Nephron progenitor cell (in vitro differentiated cells): ENCODE data around the gene SMYD4.
"Not testable (repeated sequence)": the region's sequence is repeated elsewhere in the genome, so short reads cannot be mapped to it uniquely, and the experiment has no call there.

ENCODE experiments used
- DNase-seq: peaks from one replicate; pipeline ENCODE4 v3.0.0; 2021
- H3K27ac Mint-ChIP-seq: 2 replicates; pipeline ENCODE4 v1.8.0; 2021; ENCODE audit warnings: mild to moderate bottlenecking, moderate library complexity, mixed read lengths
- H3K27me3 Mint-ChIP-seq: 2 replicates; pipeline ENCODE4 v1.8.0; 2021; ENCODE audit warnings: mild to moderate bottlenecking, low read depth, mixed read lengths; ENCODE audit not compliant: poor library complexity
- H3K36me3 Mint-ChIP-seq: 2 replicates; pipeline ENCODE4 v1.8.0; 2021; ENCODE audit warnings: low read depth, mixed read lengths
- H3K4me1 Mint-ChIP-seq: 2 replicates; pipeline ENCODE4 v1.8.0; 2021; ENCODE audit warnings: mixed read lengths
- H3K4me3 Mint-ChIP-seq: 2 replicates; pipeline ENCODE4 v1.8.0; 2021; ENCODE audit warnings: mild to moderate bottlenecking, moderate library complexity, mixed read lengths
- H3K9me3 Mint-ChIP-seq: 2 replicates; pipeline ENCODE4 v1.8.0; 2021; ENCODE audit warnings: mild to moderate bottlenecking, moderate library complexity, mixed read lengths
- CTCF ChIP-seq: fragments of 200-600 bp; sonication (generic); IDR thresholded peaks from 2 replicates; pipeline ENCODE4 v1.5.0; 2021; ENCODE audit warnings: antibody characterized with exemption

The SMYD4 gene

GRCh38 chr17:1803280-1803679, 26.4 kb downstream of the SMYD4 start:
- Mint-ChIP-seq H3K4me1 (no peaks in the 10 kb centered on the region), H3K36me3 (peaks cover 42% of the 10 kb centered on the region), H3K27me3 (no peaks in the 10 kb centered on the region), H3K27ac (peak overlapping the region; percentile 32), H3K9me3 (no peaks in the 10 kb centered on the region), H3K4me3 (no peak overlapping the region)
- TF ChIP-seq CTCF, result no peak
- no peak for DNase-seq

GRCh38 chr17:1802429-1802828, 27.3 kb downstream of the SMYD4 start:
- H3K4me3 Mint-ChIP-seq, result no peak overlapping the region
- no peak for TF ChIP-seq CTCF

GRCh38 chr17:1800712-1801111, 29.0 kb downstream of the SMYD4 start:
- no peak for DNase-seq
- peaks cover 11% of the 10 kb centered on the region for H3K4me1 Mint-ChIP-seq
- no peak overlapping the region for H3K4me3 Mint-ChIP-seq
- H3K27me3 Mint-ChIP-seq, result no peaks in the 10 kb centered on the region
- peak overlapping the region; percentile 45 for H3K27ac Mint-ChIP-seq
- no peaks in the 10 kb centered on the region for H3K9me3 Mint-ChIP-seq
- H3K36me3 Mint-ChIP-seq, result peaks cover 46% of the 10 kb centered on the region
- TF ChIP-seq CTCF, result no peak

More at GRCh38 chr17:1802429-1802828, 27.3 kb downstream of the SMYD4 start:
- peaks cover 44% of the 10 kb centered on the region for H3K36me3 Mint-ChIP-seq
- H3K27me3 Mint-ChIP-seq, result no peaks in the 10 kb centered on the region
- peaks cover 2% of the 10 kb centered on the region for H3K4me1 Mint-ChIP-seq
- no peak overlapping the region for H3K27ac Mint-ChIP-seq
- no peaks in the 10 kb centered on the region for H3K9me3 Mint-ChIP-seq
- DNase-seq, result no peak

- DNase-seq, result no peak
- peaks cover 48% of the 10 kb centered on the region for H3K36me3 Mint-ChIP-seq
- H3K4me3 Mint-ChIP-seq, result no peak overlapping the region
- H3K27ac Mint-ChIP-seq, result peak overlapping the region; percentile 45
- peaks cover 11% of the 10 kb centered on the region for H3K4me1 Mint-ChIP-seq
- H3K27me3 Mint-ChIP-seq, result no peaks in the 10 kb centered on the region
- H3K9me3 Mint-ChIP-seq, result no peaks in the 10 kb centered on the region
- no peak for TF ChIP-seq CTCF
These were observed 29.5 kb downstream of the SMYD4 start for GRCh38 chr17:1800240-1800639.

- H3K36me3 Mint-ChIP-seq, result peaks cover 50% of the 10 kb centered on the region
- peaks cover 11% of the 10 kb centered on the region for H3K4me1 Mint-ChIP-seq
- not testable (repeated sequence) for H3K27ac Mint-ChIP-seq, DNase-seq, H3K9me3 Mint-ChIP-seq, H3K4me3 Mint-ChIP-seq, H3K27me3 Mint-ChIP-seq
These were observed 31.9 kb downstream of the SMYD4 start for GRCh38 chr17:1797846-1798245.

- no peak for TF ChIP-seq CTCF
- no peaks in the 10 kb centered on the region for H3K27me3 Mint-ChIP-seq
- H3K4me3 Mint-ChIP-seq, result no peak overlapping the region
- peak overlapping the region; percentile 86 for H3K27ac Mint-ChIP-seq
- peaks cover 50% of the 10 kb centered on the region for H3K36me3 Mint-ChIP-seq
- DNase-seq, result no peak
- H3K4me1 Mint-ChIP-seq, result peaks cover 11% of the 10 kb centered on the region
- no peaks in the 10 kb centered on the region for H3K9me3 Mint-ChIP-seq
These were observed 32.4 kb downstream of the SMYD4 start for GRCh38 chr17:1797323-1797722.
